ENCODE measurements around the gene MYO9B.

The MYO9B gene

DNA sequence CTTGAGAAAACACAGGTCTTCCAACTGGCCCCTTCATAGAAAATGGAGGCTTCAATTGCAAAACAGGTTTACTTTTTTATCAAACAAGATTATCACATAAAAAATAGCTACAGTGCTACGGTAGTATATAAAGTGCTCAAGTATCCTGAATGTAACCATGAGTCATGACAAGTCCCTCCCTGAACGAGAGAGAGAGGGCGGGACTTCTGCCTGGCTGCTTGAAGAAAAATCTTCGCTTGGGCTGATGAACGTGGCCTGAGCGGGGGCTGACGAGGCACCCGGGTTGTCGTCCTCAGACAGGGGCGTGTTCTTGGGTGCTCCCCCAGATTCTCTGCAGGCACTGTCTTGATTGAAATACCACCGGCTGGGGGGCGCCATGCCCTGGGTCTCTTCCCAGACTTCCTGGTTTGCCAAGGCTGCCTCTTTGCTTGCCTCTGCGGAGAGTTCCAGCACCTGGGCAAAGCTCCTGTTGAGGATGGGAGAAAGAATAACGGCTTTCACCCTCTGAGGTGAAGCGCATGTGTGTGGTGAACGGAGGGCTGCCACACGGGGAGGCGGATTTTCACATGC, 25.8 kb upstream of the MYO9B start:
- H3K27ac ChIP-seq, result no peak overlapping the region
- TF ChIP-seq, protein P1, sequence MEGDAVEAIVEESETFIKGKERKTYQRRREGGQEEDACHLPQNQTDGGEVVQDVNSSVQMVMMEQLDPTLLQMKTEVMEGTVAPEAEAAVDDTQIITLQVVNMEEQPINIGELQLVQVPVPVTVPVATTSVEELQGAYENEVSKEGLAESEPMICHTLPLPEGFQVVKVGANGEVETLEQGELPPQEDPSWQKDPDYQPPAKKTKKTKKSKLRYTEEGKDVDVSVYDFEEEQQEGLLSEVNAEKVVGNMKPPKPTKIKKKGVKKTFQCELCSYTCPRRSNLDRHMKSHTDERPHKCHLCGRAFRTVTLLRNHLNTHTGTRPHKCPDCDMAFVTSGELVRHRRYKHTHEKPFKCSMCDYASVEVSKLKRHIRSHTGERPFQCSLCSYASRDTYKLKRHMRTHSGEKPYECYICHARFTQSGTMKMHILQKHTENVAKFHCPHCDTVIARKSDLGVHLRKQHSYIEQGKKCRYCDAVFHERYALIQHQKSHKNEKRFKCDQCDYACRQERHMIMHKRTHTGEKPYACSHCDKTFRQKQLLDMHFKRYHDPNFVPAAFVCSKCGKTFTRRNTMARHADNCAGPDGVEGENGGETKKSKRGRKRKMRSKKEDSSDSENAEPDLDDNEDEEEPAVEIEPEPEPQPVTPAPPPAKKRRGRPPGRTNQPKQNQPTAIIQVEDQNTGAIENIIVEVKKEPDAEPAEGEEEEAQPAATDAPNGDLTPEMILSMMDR (IDR thresholded peaks at IDR 0.05), result no peak
- no peak for DNase-seq (ENCODE audit: low spot score)
- H3K4me3 ChIP-seq, result no peak overlapping the region

DNA sequence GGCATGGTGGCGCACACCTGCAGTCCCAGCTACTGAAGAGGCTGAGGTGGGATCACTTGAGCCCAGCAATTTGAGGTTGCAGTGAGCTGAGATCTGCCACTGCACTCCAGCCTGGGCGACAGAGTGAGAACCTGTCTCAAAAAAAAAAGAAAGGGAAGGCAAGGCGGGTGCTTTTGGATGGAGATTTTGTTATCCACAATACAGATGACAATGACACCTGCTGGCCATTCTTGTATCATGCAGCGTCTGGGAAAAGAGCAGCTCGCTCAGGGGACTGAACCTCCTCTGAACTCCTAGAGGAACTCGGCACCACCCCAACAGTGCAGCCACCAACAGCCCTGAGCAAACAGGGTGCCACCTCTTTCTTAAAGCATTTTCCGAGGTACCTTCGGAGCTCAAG, 23.1 kb upstream of the MYO9B start:
- Histone ChIP-seq H3K27ac (no peak overlapping the region), H3K4me3 (no peak overlapping the region)
- DNase-seq (ENCODE audit: low spot score), result no peak
- TF ChIP-seq, protein P1 (IDR thresholded peaks at IDR 0.05), result peak; percentile 39

DNA sequence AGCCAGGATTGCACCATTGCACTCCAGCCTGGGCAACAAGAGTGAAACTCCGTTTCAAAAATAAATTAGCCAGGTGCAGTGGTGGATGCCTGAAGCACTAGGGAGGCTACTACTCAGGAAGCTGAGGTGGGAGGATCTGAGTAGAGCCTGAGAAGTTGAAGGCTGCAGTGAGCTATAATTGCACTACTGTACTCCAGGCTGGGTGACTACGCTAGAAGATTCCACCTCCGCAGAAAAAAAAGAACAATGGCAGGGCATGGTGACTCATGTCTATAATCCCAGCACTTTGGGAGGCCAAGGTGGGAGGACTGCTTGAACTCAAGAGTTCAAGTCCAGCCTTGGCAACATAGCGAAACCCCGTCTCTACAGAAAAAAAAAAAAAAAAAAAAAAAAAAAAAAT, 20.8 kb upstream of the MYO9B start:
- no peak for DNase-seq (ENCODE audit: low spot score)

DNA sequence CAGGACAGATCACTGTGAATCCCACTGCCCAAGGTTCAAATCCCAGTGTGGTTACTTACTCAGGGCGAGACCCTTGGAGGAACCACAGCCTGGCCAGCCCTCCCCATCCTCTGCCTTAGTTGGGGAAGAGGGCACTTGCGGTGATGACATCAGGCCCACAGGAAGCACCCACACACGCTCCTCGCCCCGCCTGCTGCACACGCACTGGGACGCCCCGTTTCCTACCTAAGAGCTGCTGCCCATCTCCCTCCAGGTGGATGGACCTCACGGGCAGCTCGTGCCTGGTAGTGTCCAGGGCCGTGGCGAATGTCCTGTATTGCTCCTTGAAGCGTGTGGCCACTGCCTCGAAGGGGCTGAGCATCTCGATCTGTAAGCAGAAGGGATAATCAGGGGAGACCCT, 19.9 kb upstream of the MYO9B start:
- TF ChIP-seq, protein P1 (IDR thresholded peaks at IDR 0.05), result no peak
- no peak for DNase-seq (ENCODE audit: low spot score)
- H3K4me3 ChIP-seq, result no peak overlapping the region
- H3K27ac ChIP-seq, result no peak overlapping the region

More for the DNA sequence above, 20.8 kb upstream of the MYO9B start:
- Histone ChIP-seq H3K4me3 (no peak overlapping the region), H3K27ac (no peak overlapping the region)
- TF ChIP-seq, protein P1 (IDR thresholded peaks at IDR 0.05), result no peak

DNA sequence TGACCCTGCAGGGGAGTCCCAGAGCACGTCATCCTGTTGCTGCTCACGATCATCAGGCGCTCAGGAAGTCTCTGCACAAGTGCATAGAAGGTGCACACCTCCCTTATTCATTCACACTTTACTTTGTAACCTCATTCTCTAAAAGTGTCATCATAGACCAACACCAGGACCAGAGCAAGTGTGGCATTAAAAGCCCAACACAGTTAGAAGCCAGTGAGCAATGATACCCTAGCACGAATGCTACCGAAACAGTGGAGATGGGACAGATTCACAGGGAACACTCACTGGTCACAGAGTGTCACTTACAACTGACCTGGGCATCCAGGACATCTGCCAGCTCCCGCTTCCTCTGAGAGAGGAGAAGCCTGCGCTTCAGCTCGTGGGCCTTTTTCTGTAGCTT, 17.3 kb upstream of the MYO9B start:
- TF ChIP-seq, protein P1 (IDR thresholded peaks at IDR 0.05), result no peak
- Histone ChIP-seq H3K27ac (no peak overlapping the region), H3K4me3 (no peak overlapping the region)
- DNase-seq (ENCODE audit: low spot score), result no peak

DNA sequence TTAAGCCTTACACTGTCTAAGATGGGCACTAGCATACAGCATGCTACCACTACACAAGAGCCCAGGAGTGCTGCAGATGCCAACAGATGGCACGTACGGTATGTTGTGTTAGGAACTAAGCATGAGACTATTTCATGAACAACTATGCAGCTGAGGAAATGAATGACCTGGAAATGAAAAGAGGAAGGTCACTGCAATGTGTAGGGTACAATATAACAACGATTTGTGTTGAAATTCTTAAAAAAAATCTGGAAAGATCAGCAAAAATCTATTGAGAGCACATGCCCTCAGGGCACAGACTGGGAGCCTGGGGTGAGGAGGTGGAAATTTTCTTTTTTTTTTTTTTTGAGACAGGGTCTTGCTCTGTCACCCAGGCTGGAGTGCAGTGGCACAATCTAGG, 14.8 kb upstream of the MYO9B start:
- no peak overlapping the region for H3K4me3 ChIP-seq
- no peak overlapping the region for H3K27ac ChIP-seq
- DNase-seq (ENCODE audit: low spot score), result no peak
- TF ChIP-seq, protein P1 (IDR thresholded peaks at IDR 0.05), result no peak

DNA sequence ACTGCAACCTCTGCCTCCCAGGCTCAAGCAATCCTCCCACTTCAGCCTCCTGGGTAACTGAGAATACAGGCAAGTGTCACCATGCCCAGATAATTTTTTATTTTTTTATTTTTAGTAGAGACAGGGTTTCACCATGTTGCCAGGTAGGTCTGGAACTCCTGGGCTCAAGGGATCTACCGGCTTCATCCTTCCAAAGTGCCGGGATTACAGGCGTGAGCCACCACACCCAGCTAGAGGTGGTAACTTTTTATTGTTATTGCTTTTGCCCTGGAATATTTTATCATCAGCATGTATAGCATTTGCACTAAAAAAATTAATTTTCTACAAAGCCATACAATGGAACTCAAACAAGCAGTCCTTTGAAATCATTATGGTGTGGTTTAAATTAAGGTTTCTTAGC, 14.4 kb upstream of the MYO9B start:
- TF ChIP-seq, protein P1 (IDR thresholded peaks at IDR 0.05), result no peak
- Histone ChIP-seq H3K27ac (no peak overlapping the region), H3K4me3 (no peak overlapping the region)
- no peak for DNase-seq (ENCODE audit: low spot score)

All from coronary artery (tissue), 2 donors.